ENCODE measurements around the gene MSL2.
"Not testable (repeated sequence)": the region's sequence is repeated elsewhere in the genome, so short reads cannot be mapped to it uniquely, and the experiment has no call there.

Gene MSL2

GRCh38 chr3:136142592-136142991, 53.5 kb downstream of the MSL2 start:
- DNase-seq, result peak; percentile 51

GRCh38 chr3:136141891-136142290, 54.2 kb downstream of the MSL2 start:
- DNase-seq, result no peak

- DNase-seq, result no peak
Measured at GRCh38 chr3:136141291-136141785, 54.8 kb downstream of the MSL2 start.

DNA sequence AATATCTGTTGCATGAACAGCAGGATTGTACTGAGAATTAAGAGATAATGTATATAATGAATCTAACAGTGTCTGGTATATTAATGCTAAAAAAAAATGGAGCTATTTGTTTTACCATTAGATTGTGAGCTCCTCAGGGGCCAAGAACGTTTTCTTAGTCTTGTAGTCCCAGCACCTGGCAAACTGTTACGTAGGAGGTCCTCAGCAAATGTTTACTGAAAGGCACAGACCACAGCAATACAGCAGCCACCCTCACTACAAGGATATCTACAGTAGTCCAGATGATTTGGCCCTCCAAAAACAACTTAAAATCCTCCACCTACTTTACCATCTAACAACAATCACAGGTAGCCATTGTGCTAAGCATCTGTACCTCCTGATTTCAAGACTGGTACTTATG, 59.7 kb downstream of the MSL2 start:
- DNase-seq, result peak; percentile 11

DNA sequence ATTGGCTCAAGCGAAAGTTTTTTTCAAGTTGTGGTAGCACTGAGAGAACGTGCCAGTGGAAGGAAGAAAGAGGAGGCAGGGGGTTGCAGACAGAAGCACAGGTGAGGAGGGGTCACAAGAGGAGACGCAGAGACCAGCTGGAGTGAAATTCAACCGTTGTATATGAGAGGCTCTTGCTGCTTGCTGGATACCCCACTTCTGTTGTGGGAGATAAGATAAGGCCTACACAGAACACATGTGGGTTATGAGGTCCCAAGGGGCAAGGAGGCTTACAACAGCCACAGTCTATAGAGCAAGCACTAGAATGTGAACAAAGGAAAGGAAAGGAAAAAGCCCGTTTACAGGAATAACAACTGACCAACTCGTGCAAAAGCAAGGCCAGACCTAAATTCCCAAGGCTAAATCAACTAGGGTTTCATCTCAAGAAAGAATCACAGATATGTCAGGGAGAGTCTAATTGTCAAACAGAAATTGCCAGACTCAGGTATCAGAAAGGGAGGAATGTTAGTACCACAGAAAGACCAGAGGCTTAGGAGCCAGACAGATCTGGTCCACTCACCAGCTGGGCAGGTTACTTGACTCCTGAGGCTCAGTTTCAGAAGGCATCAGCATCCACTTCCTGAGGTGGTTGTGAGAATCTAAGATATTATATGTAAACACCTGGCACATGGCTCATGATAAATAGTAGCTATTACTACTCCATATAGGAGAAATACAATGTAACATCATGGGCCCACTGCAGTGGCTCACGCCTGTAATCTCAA, 60.9 kb downstream of the MSL2 start:
- DNase-seq, result no peak

- DNase-seq, result no peak
Measured at GRCh38 chr3:136134091-136134490, 62.0 kb downstream of the MSL2 start.

DNA sequence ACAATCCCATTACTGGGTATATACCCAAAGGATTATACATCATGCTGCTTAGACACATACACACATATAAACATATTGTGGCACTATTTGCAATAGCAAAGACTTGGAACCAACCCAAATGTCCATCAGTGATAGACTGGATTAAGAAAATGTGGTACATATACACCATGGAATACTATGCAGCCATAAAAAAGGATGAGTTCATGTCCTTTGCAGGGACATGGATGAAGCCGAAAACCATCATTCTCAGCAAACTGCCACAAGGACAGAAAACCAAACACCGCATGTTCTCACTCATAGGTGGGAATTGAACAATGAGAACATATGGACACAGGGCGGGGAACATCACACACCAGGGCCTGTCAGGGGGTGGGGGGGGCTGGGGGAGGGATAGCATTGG, 64.5 kb downstream of the MSL2 start:
- not testable (repeated sequence) for DNase-seq

GRCh38 chr3:136122006-136122405, 74.1 kb downstream of the MSL2 start:
- DNase-seq, result no peak

GRCh38 chr3:136120373-136121348, 75.5 kb downstream of the MSL2 start:
- DNase-seq, result no peak

DNA sequence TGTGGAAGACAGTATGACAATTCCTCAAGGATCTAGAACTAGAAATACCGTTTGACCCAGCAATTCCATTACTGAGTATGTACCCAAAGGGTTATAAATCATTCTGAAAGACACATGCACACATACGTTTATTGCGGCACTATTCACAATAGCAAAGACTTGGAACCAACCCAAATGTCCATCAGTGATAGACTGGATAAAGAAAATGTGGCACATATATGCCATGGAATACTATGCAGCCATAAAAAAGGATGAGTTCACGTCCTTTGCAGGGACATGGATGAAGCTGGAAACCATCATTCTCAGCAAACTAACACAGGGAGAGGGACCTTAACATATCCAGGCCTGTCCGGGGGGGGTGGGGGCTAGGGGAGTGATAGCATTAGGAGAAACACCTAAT, 76.4 kb downstream of the MSL2 start:
- DNase-seq, result not testable (repeated sequence)

DNA sequence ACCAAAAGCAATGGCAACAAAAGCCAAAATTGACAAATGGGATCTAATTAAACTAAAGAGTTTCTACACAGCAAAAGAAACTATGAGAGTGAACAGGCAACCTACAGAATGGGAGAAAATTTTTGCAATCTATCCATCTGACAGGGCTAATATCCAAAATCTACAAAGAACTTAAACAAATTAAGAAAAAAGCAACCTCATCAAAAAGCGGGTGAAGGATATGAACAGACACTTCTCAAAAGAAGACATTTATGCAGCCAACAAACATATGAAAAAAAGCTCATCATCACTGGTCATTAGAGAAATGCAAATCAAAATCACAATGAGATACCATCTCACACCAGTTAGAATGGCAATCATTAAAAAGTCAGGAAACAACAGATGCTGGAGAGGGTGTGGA, 76.8 kb downstream of the MSL2 start:
- DNase-seq, result not testable (repeated sequence)

DNA sequence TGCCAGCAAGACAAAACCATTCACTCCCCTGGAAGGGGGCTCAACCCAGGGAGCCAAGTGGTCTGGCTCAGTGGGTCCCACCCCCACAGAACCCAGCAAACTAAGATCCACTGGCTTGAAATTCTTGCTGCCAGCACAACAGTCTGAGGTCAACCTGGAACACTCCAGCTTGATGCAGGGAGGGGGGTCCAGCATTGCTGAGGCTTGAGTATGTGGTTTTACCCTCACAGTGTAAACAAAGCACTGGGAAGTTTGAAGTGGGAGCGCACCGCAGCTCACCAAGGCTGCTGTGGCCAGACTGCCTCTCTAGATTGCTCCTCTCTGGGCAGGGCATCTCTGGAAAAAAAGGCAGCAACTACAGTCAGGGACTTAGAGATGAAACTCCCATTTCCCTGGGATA, 81.7 kb downstream of the MSL2 start:
- no peak for DNase-seq

- no peak for DNase-seq
Measured at GRCh38 chr3:136110481-136110880, 85.7 kb downstream of the MSL2 start.

- no peak for DNase-seq
Measured at GRCh38 chr3:136109499-136109898, 86.6 kb downstream of the MSL2 start.

GRCh38 chr3:136106101-136106500, 90.0 kb downstream of the MSL2 start:
- no peak for DNase-seq

- DNase-seq, result no peak
Measured at GRCh38 chr3:136105044-136105443, 91.1 kb downstream of the MSL2 start.

Measured in NCI-H2029 treated with DMSO at 0.1 percent for 48 hours (cell line).